Smooth muscle cell (in vitro differentiated cells): ENCODE results near the gene TBX2. TPM values are rescaled to one million over a fixed set of nuclear protein-coding genes. Genes with fewer than 3 reads are reported as not detected.
A peak's percentile ranks its signal among the peaks of the same experiment; 100 is the strongest.

Experiments
- DNase-seq: peaks from one replicate; lab custom pipeline; 2025; ENCODE audit not compliant: unreplicated experiment; lab: John Stamatoyannopoulos, UW
- H2AFZ ChIP-seq: fragments of 200-600 bp; sonication (generic); 2 replicates; pipeline ENCODE4 v1.6.0; 2016; ENCODE audit warnings: antibody characterized with exemption, low read depth, mild to moderate bottlenecking
- H3F3A ChIP-seq: fragments of 200-600 bp; sonication (generic); 2 replicates; pipeline ENCODE4 v1.6.0; 2017; ENCODE audit warnings: antibody characterized with exemption, low read depth
- H3K27ac ChIP-seq: fragments of 200-600 bp; sonication (generic); 2 replicates; pipeline ENCODE4 v1.5.1; 2016; ENCODE audit warnings: low read depth, mild to moderate bottlenecking
- H3K27me3 ChIP-seq: fragments of 200-600 bp; sonication (generic); 2 replicates; pipeline ENCODE4 v1.6.1; 2016; ENCODE audit warnings: low read depth, mild to moderate bottlenecking
- H3K36me3 ChIP-seq: fragments of 200-600 bp; sonication (generic); 2 replicates; pipeline ENCODE4 v1.5.1; 2016; ENCODE audit warnings: low read depth
- H3K4me1 ChIP-seq: fragments of 200-600 bp; sonication (generic); 2 replicates; pipeline ENCODE4 v1.5.1; 2016; ENCODE audit warnings: low read depth
- H3K4me2 ChIP-seq: fragments of 200-600 bp; sonication (generic); 2 replicates; pipeline ENCODE4 v1.6.0; 2016; ENCODE audit warnings: mild to moderate bottlenecking
- H3K4me3 ChIP-seq: fragments of 200-600 bp; sonication (generic); 2 replicates; pipeline ENCODE4 v1.5.1; 2016; ENCODE audit warnings: mild to moderate bottlenecking
- H3K79me2 ChIP-seq: fragments of 200-600 bp; sonication (generic); 2 replicates; pipeline ENCODE4 v1.6.0; 2016; ENCODE audit warnings: low read depth, mild to moderate bottlenecking
- H3K9ac ChIP-seq: fragments of 200-600 bp; sonication (generic); 2 replicates; pipeline ENCODE4 v1.6.0; 2016; ENCODE audit warnings: low read depth
- H3K9me3 ChIP-seq: fragments of 200-600 bp; sonication (generic); replicated peaks from 2 replicates; pipeline ENCODE4 v1.5.1; 2016; ENCODE audit warnings: low read depth
- H4K20me1 ChIP-seq: fragments of 200-600 bp; sonication (generic); 2 replicates; pipeline ENCODE4 v1.6.0; 2016; ENCODE audit warnings: low read depth
- CTCF ChIP-seq: fragments of 200-600 bp; sonication (generic); IDR thresholded peaks from 2 replicates; pipeline ENCODE4 v1.5.1; 2017; ENCODE audit warnings: borderline replicate concordance, mild to moderate bottlenecking, antibody characterized with exemption; ENCODE audit not compliant: insufficient read depth, poor library complexity, severe bottlenecking
- WGBS: methylation state at CpG from one replicate; pipeline ENCODE4 v1.1.7; 2016; ENCODE audit warnings: low lambda C conversion rate; 5-methylcytosine and 5-hydroxymethylcytosine counted together
- polyA plus RNA-seq: library from polyadenylated mRNA; unstranded; fragments of >200 nt; fragmentation: Nextera tagmentation; extraction: Ambion mirVana; gene quantifications from 2 replicates; pipeline ENCODE4 v1.2.1, GENCODE V29; 2016
- total RNA-seq: library from RNA; depleted of rRNA; stranded (reverse); fragments of >200 nt; gene quantifications from 2 replicates; pipeline ENCODE4 v1.2.3, GENCODE V29; 2014

The TBX2 gene
- total and polyA plus RNA-seq, 2 experiments from 2014 or later, result 46.7 to 146 TPM

- no peak overlapping the region for H3K27ac ChIP-seq
- no peak for TF ChIP-seq CTCF
- no peaks in the 10 kb centered on the region for H3K36me3 ChIP-seq
- peaks cover 18% of the 10 kb centered on the region for H3F3A ChIP-seq
- H3K9ac ChIP-seq, result no peak overlapping the region
- H2AFZ ChIP-seq, result no peak overlapping the region
- H3K79me2 ChIP-seq, result peaks cover 46% of the 10 kb centered on the region
- peaks cover 64% of the 10 kb centered on the region for H4K20me1 ChIP-seq
- no peak overlapping the region for H3K4me3 ChIP-seq
- H3K4me1 ChIP-seq, result peaks cover 33% of the 10 kb centered on the region
- no peak for DNase-seq
- WGBS, result 68% methylated on average over 8 of the region's 8 CpGs
- H3K4me2 ChIP-seq, result peak overlapping the region; percentile 10
- no peaks in the 10 kb centered on the region for H3K9me3 ChIP-seq
- H3K27me3 ChIP-seq, result peaks cover 36% of the 10 kb centered on the region
Observed at GRCh38 chr17:61406971-61407911, 7.6 kb downstream of the TBX2 start.

- H3K4me3 ChIP-seq, result peak overlapping the region; percentile 52
Observed at GRCh38 chr17:61408151-61409041, 8.8 kb downstream of the TBX2 start.

GRCh38 chr17:61409301-61410112 is 9.9 kb downstream of the TBX2 start:
- Histone ChIP-seq H3K9ac (no peak overlapping the region), H3K4me2 (peak overlapping the region; percentile 89), H3K27me3 (peaks cover 16% of the 10 kb centered on the region), H3K9me3 (no peaks in the 10 kb centered on the region), H4K20me1 (peaks cover 41% of the 10 kb centered on the region), H3K79me2 (peaks cover 27% of the 10 kb centered on the region), H3K36me3 (no peaks in the 10 kb centered on the region), H2AFZ (no peak overlapping the region), H3K27ac (peak overlapping the region; percentile 30), H3F3A (peaks cover 18% of the 10 kb centered on the region), H3K4me1 (peaks cover 21% of the 10 kb centered on the region), H3K4me3 (peak overlapping the region; percentile 82)
- no peak for DNase-seq
- WGBS, result 1% methylated on average over 58 of the region's 73 CpGs
- TF ChIP-seq CTCF, result peak; percentile 50

More at GRCh38 chr17:61408151-61409041, 8.8 kb downstream of the TBX2 start:
- H3K79me2 ChIP-seq, result peaks cover 37% of the 10 kb centered on the region
- no peaks in the 10 kb centered on the region for H3K36me3 ChIP-seq
- no peak overlapping the region for H3K9ac ChIP-seq
- H3K4me1 ChIP-seq, result peaks cover 26% of the 10 kb centered on the region
- no peaks in the 10 kb centered on the region for H3K9me3 ChIP-seq
- H3K27ac ChIP-seq, result peak overlapping the region; percentile 10
- no peak overlapping the region for H2AFZ ChIP-seq
- no peak for TF ChIP-seq CTCF
- peaks cover 18% of the 10 kb centered on the region for H3F3A ChIP-seq
- DNase-seq, result no peak
- peaks cover 25% of the 10 kb centered on the region for H3K27me3 ChIP-seq
- peak overlapping the region; percentile 85 for H3K4me2 ChIP-seq
- peaks cover 52% of the 10 kb centered on the region for H4K20me1 ChIP-seq
- WGBS, result 54% methylated on average over 40 of the region's 41 CpGs
